ENCODE results near the gene MPO.
A peak's percentile ranks its signal among the peaks of the same experiment; 100 is the strongest.

MPO gene

DNA sequence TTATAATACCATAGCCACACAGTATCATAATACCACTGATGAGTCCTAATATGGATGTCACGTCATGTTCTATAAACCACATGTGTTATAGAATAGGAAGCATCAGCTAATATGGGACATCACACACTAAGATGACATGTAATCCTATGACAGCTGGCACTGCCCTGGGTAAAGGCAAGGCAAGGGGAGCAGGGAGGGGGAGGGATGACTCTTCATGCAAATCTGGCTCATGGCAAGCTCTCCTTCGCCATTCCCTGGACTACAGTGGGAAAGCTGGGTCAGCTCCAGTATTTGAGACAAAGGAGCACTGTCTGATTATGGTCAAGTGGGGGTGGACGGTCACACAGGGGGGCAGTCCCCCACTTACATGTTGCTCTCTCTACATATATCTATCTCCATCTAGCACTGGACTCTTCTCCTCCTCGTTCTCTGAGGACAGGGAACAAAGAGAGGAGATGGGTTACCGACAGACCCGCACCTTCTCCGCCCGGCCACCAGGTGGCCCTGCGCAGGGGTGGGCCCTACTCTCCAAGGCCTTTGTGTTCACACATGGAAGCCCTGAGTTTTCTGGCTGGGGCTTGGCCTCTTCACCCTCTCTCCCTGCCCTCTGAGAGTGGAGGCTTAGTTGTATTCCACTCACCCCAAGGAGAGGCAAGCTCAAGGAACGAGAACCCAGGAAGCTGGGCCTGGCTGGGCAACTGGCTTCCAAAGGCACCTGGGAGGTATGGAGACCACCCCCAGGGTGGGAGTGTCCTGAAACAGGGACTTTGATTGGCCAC is 23.4 kb upstream of the MPO start:
- no peak overlapping the region for H3K4me3 ChIP-seq (ENCODE audit: low read depth, low read length)
- TF ChIP-seq, protein P1, sequence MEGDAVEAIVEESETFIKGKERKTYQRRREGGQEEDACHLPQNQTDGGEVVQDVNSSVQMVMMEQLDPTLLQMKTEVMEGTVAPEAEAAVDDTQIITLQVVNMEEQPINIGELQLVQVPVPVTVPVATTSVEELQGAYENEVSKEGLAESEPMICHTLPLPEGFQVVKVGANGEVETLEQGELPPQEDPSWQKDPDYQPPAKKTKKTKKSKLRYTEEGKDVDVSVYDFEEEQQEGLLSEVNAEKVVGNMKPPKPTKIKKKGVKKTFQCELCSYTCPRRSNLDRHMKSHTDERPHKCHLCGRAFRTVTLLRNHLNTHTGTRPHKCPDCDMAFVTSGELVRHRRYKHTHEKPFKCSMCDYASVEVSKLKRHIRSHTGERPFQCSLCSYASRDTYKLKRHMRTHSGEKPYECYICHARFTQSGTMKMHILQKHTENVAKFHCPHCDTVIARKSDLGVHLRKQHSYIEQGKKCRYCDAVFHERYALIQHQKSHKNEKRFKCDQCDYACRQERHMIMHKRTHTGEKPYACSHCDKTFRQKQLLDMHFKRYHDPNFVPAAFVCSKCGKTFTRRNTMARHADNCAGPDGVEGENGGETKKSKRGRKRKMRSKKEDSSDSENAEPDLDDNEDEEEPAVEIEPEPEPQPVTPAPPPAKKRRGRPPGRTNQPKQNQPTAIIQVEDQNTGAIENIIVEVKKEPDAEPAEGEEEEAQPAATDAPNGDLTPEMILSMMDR (IDR thresholded peaks at IDR 0.05; ENCODE audit: low read depth, low read length): peak; percentile 81

DNA sequence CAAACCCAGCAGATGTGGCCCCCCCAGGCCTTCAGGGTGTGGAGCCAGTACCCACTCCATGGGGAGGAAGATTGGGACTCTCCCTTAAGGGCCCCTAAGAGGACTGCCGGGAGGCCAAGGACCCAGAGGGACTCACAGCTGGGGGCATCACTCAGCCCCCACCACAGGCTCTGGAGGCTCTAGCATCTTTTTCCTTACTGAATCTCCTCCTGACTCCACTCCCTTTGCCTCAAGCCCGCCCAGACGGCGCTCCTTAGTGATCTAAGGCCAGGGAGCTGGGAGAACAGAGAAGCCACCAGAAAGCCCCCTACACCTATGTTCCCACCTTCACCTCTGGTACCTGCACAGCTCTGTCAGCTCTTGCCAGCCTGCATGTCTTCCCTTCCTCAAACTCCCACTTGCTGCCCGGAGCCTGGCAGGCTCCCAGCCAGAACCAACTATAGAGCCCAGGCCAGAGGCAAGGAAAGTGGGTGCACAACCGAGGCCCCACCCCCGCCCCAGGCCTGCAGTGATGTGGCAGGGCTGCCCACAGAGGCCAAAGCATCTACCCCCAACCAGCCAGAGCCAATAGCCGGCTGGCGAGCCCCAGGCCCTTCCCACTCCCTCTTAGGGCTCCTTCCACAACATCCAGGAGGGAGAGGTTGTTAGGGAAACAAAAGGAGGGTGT is 22.3 kb upstream of the MPO start:
- TF ChIP-seq, protein P1 (IDR thresholded peaks at IDR 0.05; ENCODE audit: low read depth, low read length): no peak
- no peak overlapping the region for H3K4me3 ChIP-seq (ENCODE audit: low read depth, low read length)

- no peak overlapping the region for H3K4me3 ChIP-seq (ENCODE audit: low read depth, low read length)
- TF ChIP-seq, protein P1 (IDR thresholded peaks at IDR 0.05; ENCODE audit: low read depth, low read length): no peak
Measured at GRCh38 chr17:58302171-58302918, 21.6 kb upstream of the MPO start.

- TF ChIP-seq, protein P1 (IDR thresholded peaks at IDR 0.05; ENCODE audit: low read depth, low read length): no peak
- no peak overlapping the region for H3K4me3 ChIP-seq (ENCODE audit: low read depth, low read length)
Measured at GRCh38 chr17:58301504-58302150, 20.9 kb upstream of the MPO start.

- TF ChIP-seq, protein P1 (IDR thresholded peaks at IDR 0.05; ENCODE audit: low read depth, low read length): no peak
- H3K4me3 ChIP-seq (ENCODE audit: low read depth, low read length): no peak overlapping the region
Measured at GRCh38 chr17:58300336-58300735, 19.6 kb upstream of the MPO start.

- TF ChIP-seq, protein P1 (IDR thresholded peaks at IDR 0.05; ENCODE audit: low read depth, low read length): no peak
Measured at GRCh38 chr17:58294034-58294433, 13.3 kb upstream of the MPO start.

More at GRCh38 chr17:58294034-58294433, 13.3 kb upstream of the MPO start:
- H3K4me3 ChIP-seq (ENCODE audit: low read depth, low read length): no peak overlapping the region

Data from WI38 (cell line).